ENCODE measurements around the gene LRRTM2. TPM values are rescaled to one million over a fixed set of nuclear protein-coding genes. Genes with fewer than 3 reads are reported as not detected.

The LRRTM2 gene
- total RNA-seq, 1 experiment from 2014 or later: not detected

DNA sequence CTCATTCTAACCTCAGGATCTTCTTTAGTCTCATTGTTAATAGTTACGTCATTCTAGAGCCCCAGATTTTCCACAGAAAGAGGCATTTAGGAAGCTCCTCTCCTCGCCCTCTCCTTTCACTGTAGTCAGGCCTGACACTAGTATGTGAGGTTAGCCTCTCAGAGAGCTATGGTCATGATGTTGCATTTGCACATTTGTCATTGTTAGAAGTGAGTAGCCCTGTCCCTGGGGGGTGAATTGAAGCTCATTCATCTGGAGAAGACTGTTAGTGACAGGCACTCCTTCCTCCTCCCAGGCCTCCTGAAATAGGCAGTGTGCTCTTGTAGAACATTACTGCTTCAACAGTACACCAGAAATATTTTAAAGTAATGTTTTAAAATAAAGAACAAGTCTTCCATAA lies 26.6 kb upstream of the LRRTM2 start:
- no peak for TF ChIP-seq RELA (CRISPR knock-in tag; IDR thresholded peaks at IDR 0.05; ENCODE audit: borderline replicate concordance)
- TF ChIP-seq SP1 (CRISPR knock-in tag; conservative IDR thresholded peaks at IDR 0.05): no peak
- TF ChIP-seq, protein P1, sequence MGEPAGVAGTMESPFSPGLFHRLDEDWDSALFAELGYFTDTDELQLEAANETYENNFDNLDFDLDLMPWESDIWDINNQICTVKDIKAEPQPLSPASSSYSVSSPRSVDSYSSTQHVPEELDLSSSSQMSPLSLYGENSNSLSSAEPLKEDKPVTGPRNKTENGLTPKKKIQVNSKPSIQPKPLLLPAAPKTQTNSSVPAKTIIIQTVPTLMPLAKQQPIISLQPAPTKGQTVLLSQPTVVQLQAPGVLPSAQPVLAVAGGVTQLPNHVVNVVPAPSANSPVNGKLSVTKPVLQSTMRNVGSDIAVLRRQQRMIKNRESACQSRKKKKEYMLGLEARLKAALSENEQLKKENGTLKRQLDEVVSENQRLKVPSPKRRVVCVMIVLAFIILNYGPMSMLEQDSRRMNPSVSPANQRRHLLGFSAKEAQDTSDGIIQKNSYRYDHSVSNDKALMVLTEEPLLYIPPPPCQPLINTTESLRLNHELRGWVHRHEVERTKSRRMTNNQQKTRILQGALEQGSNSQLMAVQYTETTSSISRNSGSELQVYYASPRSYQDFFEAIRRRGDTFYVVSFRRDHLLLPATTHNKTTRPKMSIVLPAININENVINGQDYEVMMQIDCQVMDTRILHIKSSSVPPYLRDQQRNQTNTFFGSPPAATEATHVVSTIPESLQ (CRISPR knock-in tag; IDR thresholded peaks at IDR 0.05): no peak
- no peak for TF ChIP-seq GTF2I (CRISPR knock-in tag; conservative IDR thresholded peaks at IDR 0.05)
- no peak for TF ChIP-seq ZNF138 (CRISPR knock-in tag; conservative IDR thresholded peaks at IDR 0.05)
- TF ChIP-seq, protein P2, sequence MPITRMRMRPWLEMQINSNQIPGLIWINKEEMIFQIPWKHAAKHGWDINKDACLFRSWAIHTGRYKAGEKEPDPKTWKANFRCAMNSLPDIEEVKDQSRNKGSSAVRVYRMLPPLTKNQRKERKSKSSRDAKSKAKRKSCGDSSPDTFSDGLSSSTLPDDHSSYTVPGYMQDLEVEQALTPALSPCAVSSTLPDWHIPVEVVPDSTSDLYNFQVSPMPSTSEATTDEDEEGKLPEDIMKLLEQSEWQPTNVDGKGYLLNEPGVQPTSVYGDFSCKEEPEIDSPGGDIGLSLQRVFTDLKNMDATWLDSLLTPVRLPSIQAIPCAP (CRISPR knock-in tag; IDR thresholded peaks at IDR 0.05): no peak
- no peak for TF ChIP-seq ZNF317 (CRISPR knock-in tag; IDR thresholded peaks at IDR 0.05; ENCODE audit: borderline replicate concordance, low read depth)
- no peak for TF ChIP-seq ETV6 (CRISPR knock-in tag; IDR thresholded peaks at IDR 0.05)
- TF ChIP-seq TP53 (CRISPR knock-in tag; IDR thresholded peaks at IDR 0.05): no peak
- TF ChIP-seq, protein P3, sequence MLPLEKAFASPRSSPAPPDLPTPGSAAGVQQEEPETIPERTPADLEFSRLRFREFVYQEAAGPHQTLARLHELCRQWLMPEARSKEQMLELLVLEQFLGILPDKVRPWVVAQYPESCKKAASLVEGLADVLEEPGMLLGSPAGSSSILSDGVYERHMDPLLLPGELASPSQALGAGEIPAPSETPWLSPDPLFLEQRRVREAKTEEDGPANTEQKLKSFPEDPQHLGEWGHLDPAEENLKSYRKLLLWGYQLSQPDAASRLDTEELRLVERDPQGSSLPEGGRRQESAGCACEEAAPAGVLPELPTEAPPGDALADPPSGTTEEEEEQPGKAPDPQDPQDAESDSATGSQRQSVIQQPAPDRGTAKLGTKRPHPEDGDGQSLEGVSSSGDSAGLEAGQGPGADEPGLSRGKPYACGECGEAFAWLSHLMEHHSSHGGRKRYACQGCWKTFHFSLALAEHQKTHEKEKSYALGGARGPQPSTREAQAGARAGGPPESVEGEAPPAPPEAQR (CRISPR knock-in tag; IDR thresholded peaks at IDR 0.05): no peak
- TF ChIP-seq, protein P4, sequence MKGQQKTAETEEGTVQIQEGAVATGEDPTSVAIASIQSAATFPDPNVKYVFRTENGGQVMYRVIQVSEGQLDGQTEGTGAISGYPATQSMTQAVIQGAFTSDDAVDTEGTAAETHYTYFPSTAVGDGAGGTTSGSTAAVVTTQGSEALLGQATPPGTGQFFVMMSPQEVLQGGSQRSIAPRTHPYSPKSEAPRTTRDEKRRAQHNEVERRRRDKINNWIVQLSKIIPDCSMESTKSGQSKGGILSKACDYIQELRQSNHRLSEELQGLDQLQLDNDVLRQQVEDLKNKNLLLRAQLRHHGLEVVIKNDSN (CRISPR knock-in tag; IDR thresholded peaks at IDR 0.05): no peak
- TF ChIP-seq, protein P5, sequence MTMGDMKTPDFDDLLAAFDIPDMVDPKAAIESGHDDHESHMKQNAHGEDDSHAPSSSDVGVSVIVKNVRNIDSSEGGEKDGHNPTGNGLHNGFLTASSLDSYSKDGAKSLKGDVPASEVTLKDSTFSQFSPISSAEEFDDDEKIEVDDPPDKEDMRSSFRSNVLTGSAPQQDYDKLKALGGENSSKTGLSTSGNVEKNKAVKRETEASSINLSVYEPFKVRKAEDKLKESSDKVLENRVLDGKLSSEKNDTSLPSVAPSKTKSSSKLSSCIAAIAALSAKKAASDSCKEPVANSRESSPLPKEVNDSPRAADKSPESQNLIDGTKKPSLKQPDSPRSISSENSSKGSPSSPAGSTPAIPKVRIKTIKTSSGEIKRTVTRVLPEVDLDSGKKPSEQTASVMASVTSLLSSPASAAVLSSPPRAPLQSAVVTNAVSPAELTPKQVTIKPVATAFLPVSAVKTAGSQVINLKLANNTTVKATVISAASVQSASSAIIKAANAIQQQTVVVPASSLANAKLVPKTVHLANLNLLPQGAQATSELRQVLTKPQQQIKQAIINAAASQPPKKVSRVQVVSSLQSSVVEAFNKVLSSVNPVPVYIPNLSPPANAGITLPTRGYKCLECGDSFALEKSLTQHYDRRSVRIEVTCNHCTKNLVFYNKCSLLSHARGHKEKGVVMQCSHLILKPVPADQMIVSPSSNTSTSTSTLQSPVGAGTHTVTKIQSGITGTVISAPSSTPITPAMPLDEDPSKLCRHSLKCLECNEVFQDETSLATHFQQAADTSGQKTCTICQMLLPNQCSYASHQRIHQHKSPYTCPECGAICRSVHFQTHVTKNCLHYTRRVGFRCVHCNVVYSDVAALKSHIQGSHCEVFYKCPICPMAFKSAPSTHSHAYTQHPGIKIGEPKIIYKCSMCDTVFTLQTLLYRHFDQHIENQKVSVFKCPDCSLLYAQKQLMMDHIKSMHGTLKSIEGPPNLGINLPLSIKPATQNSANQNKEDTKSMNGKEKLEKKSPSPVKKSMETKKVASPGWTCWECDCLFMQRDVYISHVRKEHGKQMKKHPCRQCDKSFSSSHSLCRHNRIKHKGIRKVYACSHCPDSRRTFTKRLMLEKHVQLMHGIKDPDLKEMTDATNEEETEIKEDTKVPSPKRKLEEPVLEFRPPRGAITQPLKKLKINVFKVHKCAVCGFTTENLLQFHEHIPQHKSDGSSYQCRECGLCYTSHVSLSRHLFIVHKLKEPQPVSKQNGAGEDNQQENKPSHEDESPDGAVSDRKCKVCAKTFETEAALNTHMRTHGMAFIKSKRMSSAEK (CRISPR knock-in tag; IDR thresholded peaks at IDR 0.05; ENCODE audit: borderline replicate concordance): no peak
- no peak for TF ChIP-seq MYBL2 (CRISPR knock-in tag; IDR thresholded peaks at IDR 0.05)
- TF ChIP-seq, protein P6, sequence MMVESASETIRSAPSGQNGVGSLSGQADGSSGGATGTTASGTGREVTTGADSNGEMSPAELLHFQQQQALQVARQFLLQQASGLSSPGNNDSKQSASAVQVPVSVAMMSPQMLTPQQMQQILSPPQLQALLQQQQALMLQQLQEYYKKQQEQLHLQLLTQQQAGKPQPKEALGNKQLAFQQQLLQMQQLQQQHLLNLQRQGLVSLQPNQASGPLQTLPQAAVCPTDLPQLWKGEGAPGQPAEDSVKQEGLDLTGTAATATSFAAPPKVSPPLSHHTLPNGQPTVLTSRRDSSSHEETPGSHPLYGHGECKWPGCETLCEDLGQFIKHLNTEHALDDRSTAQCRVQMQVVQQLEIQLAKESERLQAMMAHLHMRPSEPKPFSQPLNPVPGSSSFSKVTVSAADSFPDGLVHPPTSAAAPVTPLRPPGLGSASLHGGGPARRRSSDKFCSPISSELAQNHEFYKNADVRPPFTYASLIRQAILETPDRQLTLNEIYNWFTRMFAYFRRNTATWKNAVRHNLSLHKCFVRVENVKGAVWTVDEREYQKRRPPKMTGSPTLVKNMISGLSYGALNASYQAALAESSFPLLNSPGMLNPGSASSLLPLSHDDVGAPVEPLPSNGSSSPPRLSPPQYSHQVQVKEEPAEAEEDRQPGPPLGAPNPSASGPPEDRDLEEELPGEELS (CRISPR knock-in tag; IDR thresholded peaks at IDR 0.05): no peak
- TF ChIP-seq OVOL2 (CRISPR knock-in tag; IDR thresholded peaks at IDR 0.05; ENCODE audit: borderline replicate concordance): no peak
- TF ChIP-seq, protein P7, sequence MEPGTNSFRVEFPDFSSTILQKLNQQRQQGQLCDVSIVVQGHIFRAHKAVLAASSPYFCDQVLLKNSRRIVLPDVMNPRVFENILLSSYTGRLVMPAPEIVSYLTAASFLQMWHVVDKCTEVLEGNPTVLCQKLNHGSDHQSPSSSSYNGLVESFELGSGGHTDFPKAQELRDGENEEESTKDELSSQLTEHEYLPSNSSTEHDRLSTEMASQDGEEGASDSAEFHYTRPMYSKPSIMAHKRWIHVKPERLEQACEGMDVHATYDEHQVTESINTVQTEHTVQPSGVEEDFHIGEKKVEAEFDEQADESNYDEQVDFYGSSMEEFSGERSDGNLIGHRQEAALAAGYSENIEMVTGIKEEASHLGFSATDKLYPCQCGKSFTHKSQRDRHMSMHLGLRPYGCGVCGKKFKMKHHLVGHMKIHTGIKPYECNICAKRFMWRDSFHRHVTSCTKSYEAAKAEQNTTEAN (CRISPR knock-in tag; IDR thresholded peaks at IDR 0.05): no peak
- TF ChIP-seq, protein P8, sequence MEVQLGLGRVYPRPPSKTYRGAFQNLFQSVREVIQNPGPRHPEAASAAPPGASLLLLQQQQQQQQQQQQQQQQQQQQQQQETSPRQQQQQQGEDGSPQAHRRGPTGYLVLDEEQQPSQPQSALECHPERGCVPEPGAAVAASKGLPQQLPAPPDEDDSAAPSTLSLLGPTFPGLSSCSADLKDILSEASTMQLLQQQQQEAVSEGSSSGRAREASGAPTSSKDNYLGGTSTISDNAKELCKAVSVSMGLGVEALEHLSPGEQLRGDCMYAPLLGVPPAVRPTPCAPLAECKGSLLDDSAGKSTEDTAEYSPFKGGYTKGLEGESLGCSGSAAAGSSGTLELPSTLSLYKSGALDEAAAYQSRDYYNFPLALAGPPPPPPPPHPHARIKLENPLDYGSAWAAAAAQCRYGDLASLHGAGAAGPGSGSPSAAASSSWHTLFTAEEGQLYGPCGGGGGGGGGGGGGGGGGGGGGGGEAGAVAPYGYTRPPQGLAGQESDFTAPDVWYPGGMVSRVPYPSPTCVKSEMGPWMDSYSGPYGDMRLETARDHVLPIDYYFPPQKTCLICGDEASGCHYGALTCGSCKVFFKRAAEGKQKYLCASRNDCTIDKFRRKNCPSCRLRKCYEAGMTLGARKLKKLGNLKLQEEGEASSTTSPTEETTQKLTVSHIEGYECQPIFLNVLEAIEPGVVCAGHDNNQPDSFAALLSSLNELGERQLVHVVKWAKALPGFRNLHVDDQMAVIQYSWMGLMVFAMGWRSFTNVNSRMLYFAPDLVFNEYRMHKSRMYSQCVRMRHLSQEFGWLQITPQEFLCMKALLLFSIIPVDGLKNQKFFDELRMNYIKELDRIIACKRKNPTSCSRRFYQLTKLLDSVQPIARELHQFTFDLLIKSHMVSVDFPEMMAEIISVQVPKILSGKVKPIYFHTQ (CRISPR knock-in tag; IDR thresholded peaks at IDR 0.05): no peak
- DNase-seq (ENCODE audit: low spot score) (no peak), ATAC-seq (peak; percentile 43; the same call in 1 of the 2 replicates)
- no peaks in the 10 kb centered on the region for H3K27me3 Mint-ChIP-seq (ENCODE audit: low read depth)
- no peaks in the 10 kb centered on the region for H3K9me3 Mint-ChIP-seq
- H3K36me3 Mint-ChIP-seq: peaks cover 51% of the 10 kb centered on the region
- H3K4me1 Mint-ChIP-seq: peaks cover 17% of the 10 kb centered on the region
- POLR2A ChIA-PET: interaction anchor here (0.6 kb wide), 1 partner anchor 566 kb away, joined by 5 read pairs; no protein-coding TSS in a partner anchor
- H3K27ac Mint-ChIP-seq: peak overlapping the region; percentile 90
- no peak overlapping the region for H3K4me3 Mint-ChIP-seq
- CTCF ChIA-PET: no interaction called here
